Sigmoid colon (tissue), 7 donors: ENCODE measurements around the gene SMIM10L2A. TPM values are rescaled to one million over a fixed set of nuclear protein-coding genes. Genes with fewer than 3 reads are reported as not detected.

Source experiments
- DNase-seq: peaks from one replicate; pipeline ENCODE4 v3.0.0-alpha.2; 2019
- H3K27ac ChIP-seq, 4 donors: fragments of 200-600 bp; sonication (generic); one replicate each; pipeline ENCODE4 v1.5.1; 2016 to 2019; ENCODE audit warnings: mild to moderate bottlenecking in 1 of 4
- H3K27me3 ChIP-seq, 3 donors: fragments of 200-600 bp; sonication (generic); one replicate each; pipeline ENCODE4 v1.5.1; 2019; ENCODE audit warnings: mild to moderate bottlenecking in 1 of 3
- H3K36me3 ChIP-seq, 4 donors: fragments of 200-600 bp; sonication (generic); one replicate each; pipeline ENCODE4 v1.5.1; 2016 to 2019
- H3K4me1 ChIP-seq, 4 donors: fragments of 200-600 bp; sonication (generic); one replicate each; pipeline ENCODE4 v1.5.1; 2017 to 2019
- H3K4me3 ChIP-seq, 4 donors: fragments of 200-600 bp; sonication (generic); one replicate each; pipeline ENCODE4 v1.5.1; 2017 to 2019; ENCODE audit warnings: mild to moderate bottlenecking in 2 of 4, moderate library complexity in 1 of 4
- H3K9me3 ChIP-seq, 4 donors: fragments of 200-600 bp in 3 of 4; sonication (generic) in 3 of 4; one replicate each; pipeline versions ENCODE4 v1.5.1 to v1.6.1; 2013 to 2019
- CTCF ChIP-seq, 4 experiments: fragments of 450-650 bp in 3 of 4; fragments of 200-600 bp in 1 of 4; IDR thresholded peaks; one replicate each; pipeline ENCODE4 v1.5.1; 2016 to 2019; ENCODE audit warnings: antibody characterized with exemption in 4 of 4, mild to moderate bottlenecking in 3 of 4, moderate library complexity in 2 of 4
- EP300 ChIP-seq, 4 donors: sonication (generic); formaldehyde crosslinking; IDR thresholded peaks; one replicate each; pipeline ENCODE4 v1.6.1; 2017; ENCODE audit warnings: antibody characterized with exemption in 4 of 4
- POLR2A ChIP-seq, 2 donors: fragments of 450-650 bp; IDR thresholded peaks; one replicate each; pipeline ENCODE4 v1.6.1; 2016; ENCODE audit warnings: antibody characterized with exemption in 2 of 2, mild to moderate bottlenecking in 2 of 2, moderate library complexity in 2 of 2
- POLR2AphosphoS5 ChIP-seq, 4 donors: sonication (generic); formaldehyde crosslinking; IDR thresholded peaks; one replicate each; pipeline ENCODE4 v1.6.1; 2017; ENCODE audit warnings: antibody characterized with exemption in 4 of 4
- WGBS, 2 donors: extraction: QIAGEN DNeasy Blood & Tissue Kit; methylation state at CpG; one replicate each; pipeline ENCODE4 v1.1.7; 2013; 5-methylcytosine and 5-hydroxymethylcytosine counted together
- intact Hi-C: fragments of 100-400 bp; cut with DNase I; formaldehyde crosslinking; loops from one replicate; pipeline ENCODE4 v1.15.1; 2023
- polyA plus RNA-seq, 3 donors: library from polyadenylated mRNA; stranded (reverse); fragments of 200-250 nt; gene quantifications; one replicate each; pipeline ENCODE4 v1.2.3, GENCODE V29; 2013
- total RNA-seq, 4 donors: library from RNA; depleted of rRNA; stranded (reverse); fragments of >200 nt; gene quantifications; one replicate each; pipeline ENCODE4 v1.1.0, GENCODE V29; 2016
- donor health status: healthy with polysubstance abuse.
- donor health status: Bipolar disorder and iron deficiency.
- donor health status: healthy.

The SMIM10L2A gene
- total and polyA plus RNA-seq, 7 donors, result under 0.01 to 1.9 (median 1.0) TPM; not detected in 1

- no peak for TF ChIP-seq CTCF (IDR thresholded peaks at IDR 0.05)
- DNase-seq, result no peak
- Histone ChIP-seq H3K27ac (no peak overlapping the region), H3K27me3 (no peaks in the 10 kb centered on the region), H3K4me3 (no peak overlapping the region), H3K36me3 (no peaks in the 10 kb centered on the region), H3K4me1 (no peaks in the 10 kb centered on the region), H3K9me3 (no peaks in the 10 kb centered on the region)
- 88 to 90% methylated on average over 23 of the region's 23 CpGs for WGBS, 2 donors
- intact Hi-C loops, result no loop called here
Measured at GRCh38 chrX:135435933-135436332, 14.2 kb downstream of the SMIM10L2A start.

GRCh38 chrX:135436456-135436855, 14.7 kb downstream of the SMIM10L2A start:
- DNase-seq, result no peak
- H3K4me3 ChIP-seq, result no peak overlapping the region
- no peaks in the 10 kb centered on the region for H3K36me3 ChIP-seq
- H3K27ac ChIP-seq, result no peak overlapping the region
- WGBS, 2 donors, result 83 to 85% methylated on average over 32 of the region's 32 CpGs
- no peaks in the 10 kb centered on the region for H3K4me1 ChIP-seq
- intact Hi-C loops, result no loop called here
- no peaks in the 10 kb centered on the region for H3K9me3 ChIP-seq
- no peaks in the 10 kb centered on the region for H3K27me3 ChIP-seq
- TF ChIP-seq EP300 (IDR thresholded peaks at IDR 0.05) (no peak), CTCF (IDR thresholded peaks at IDR 0.05) (no peak), POLR2A (IDR thresholded peaks at IDR 0.05) (no peak), POLR2AphosphoS5 (IDR thresholded peaks at IDR 0.05) (no peak)

- Histone ChIP-seq H3K27me3 (no peaks in the 10 kb centered on the region), H3K9me3 (no peaks in the 10 kb centered on the region), H3K4me3 (no peak overlapping the region), H3K4me1 (no peaks in the 10 kb centered on the region), H3K27ac (no peak overlapping the region), H3K36me3 (no peaks in the 10 kb centered on the region)
- DNase-seq, result no peak
- TF ChIP-seq POLR2A (IDR thresholded peaks at IDR 0.05) (no peak), CTCF (IDR thresholded peaks at IDR 0.05) (no peak), EP300 (IDR thresholded peaks at IDR 0.05) (no peak)
- intact Hi-C loops, result no loop called here
- WGBS, 2 donors, result 92 to 93% methylated on average over 49 of the region's 49 CpGs
Measured at GRCh38 chrX:135436966-135437866, 15.5 kb downstream of the SMIM10L2A start.

- Histone ChIP-seq H3K4me1 (no peaks in the 10 kb centered on the region), H3K4me3 (no peak overlapping the region), H3K27ac (no peak overlapping the region), H3K9me3 (no peaks in the 10 kb centered on the region), H3K27me3 (no peaks in the 10 kb centered on the region), H3K36me3 (no peaks in the 10 kb centered on the region)
- WGBS, 2 donors, result 75 to 88% methylated on average over 28 of the region's 28 CpGs
- DNase-seq, result no peak
- intact Hi-C loops, result no loop called here
- TF ChIP-seq POLR2A (IDR thresholded peaks at IDR 0.05) (no peak), POLR2AphosphoS5 (IDR thresholded peaks at IDR 0.05) (no peak), CTCF (IDR thresholded peaks at IDR 0.05) (no peak), EP300 (IDR thresholded peaks at IDR 0.05) (no peak)
Measured at GRCh38 chrX:135437867-135438733, 16.4 kb downstream of the SMIM10L2A start.
